GM18508 (cell line): ENCODE results near the gene FADD.
"Not testable (repeated sequence)": the region's sequence is repeated elsewhere in the genome, so short reads cannot be mapped to it uniquely, and the experiment has no call there.

ENCODE experiments used
- ATAC-seq: cut with Tn5 transposase; IDR thresholded peaks from one replicate; pipeline ENCODE4 v1.9.1; 2021; ENCODE audit warnings: moderate number of reproducible peaks; ENCODE audit not compliant: insufficient read depth, unreplicated experiment

The FADD gene

DNA sequence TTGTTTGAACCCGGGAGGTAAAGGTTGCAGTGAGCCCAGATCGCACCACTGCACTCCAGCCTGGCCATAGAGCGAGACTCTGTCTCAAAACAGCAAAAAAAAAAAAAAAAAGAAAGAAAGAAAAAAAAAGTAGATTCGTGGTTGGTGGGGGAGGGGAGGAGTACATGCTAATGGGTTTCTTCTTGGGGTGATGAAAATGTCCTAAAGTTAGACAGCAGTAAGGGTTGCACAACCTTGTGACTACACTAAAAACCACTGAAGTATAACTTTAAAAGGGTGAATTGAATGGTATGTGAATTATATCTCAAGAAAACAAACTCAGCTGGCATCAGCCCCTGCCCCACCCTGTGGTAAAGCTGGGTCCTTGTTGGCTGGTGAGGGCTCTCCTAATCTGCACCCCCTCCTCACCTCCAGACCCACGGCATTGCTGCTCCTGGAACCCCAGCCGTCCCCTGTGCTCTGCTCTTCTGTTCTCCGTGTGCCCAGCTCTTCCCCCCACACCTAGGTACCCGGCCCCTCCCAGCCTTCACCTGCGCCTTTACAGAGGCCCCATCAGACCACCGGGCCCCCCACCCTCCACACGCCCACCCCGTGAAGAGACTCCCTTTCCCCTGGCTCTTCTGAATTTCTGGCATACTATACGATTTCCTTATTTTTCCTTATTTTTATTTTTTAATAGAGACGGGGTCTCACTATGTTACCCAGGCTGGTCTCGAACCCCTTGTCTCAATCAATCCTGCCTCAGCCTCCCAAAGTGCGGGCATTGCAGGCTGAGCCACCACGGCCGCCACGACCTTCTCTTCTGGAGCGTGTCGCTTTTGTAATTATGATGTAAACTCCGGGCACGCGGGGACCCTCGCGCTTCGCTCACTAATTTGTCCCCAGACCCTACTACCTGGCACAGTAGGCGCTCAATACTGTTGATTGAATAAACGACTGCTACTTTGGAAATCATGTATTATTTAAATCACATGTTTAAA is 924 bp upstream of the FADD start:
- no peak for ATAC-seq

DNA sequence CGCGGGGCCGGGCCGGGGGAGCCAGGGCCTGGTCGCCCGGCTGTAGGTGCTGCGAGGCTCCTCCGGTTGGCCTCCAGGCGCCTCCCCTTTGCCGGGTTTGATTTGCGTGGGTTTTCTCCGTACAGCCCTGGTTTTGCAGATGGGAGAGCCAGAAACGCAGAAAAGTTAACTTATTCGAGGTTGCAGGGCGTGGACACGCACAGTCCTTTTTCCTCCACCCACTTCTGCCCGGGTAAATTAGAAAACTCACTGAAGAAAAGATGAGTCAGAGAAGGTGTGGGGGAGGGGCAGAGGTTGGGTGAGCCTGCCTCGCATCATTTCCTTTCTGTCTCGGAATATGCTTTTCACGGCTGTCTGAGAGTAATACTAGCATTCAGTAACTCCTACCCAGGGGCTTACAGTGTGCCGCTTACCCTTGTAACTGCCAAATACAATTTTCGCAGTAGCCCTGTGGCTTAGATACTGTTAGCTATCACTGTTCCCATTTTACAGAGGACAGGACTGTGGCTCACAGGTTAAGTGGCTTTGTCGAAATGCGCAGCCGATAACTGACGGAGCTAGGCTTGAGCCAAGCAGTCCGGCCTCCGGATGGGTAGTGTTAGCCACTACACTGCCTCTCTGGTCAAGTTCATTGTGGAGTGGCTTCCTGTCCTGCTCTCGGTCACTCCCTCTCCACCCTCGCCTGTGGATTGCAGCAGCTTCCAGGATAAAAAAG is 812 bp downstream of the FADD start:
- ATAC-seq, result no peak

DNA sequence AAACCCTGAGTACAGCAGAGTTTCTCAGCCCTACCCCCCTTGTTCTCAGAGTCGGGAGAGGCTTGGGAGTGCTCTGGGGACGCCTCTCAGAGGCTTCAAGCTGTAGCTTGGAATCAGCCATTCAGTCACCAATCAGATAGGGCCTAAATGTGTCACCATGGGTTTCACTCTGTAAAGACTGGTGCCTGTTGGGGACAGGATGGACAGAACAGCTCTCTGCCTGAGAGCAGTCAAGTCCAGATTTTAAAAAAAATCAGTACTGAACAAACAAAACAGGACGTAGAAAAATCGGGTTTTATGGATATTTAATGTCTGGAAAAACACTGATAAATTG is 1.3 kb downstream of the FADD start:
- no peak for ATAC-seq

DNA sequence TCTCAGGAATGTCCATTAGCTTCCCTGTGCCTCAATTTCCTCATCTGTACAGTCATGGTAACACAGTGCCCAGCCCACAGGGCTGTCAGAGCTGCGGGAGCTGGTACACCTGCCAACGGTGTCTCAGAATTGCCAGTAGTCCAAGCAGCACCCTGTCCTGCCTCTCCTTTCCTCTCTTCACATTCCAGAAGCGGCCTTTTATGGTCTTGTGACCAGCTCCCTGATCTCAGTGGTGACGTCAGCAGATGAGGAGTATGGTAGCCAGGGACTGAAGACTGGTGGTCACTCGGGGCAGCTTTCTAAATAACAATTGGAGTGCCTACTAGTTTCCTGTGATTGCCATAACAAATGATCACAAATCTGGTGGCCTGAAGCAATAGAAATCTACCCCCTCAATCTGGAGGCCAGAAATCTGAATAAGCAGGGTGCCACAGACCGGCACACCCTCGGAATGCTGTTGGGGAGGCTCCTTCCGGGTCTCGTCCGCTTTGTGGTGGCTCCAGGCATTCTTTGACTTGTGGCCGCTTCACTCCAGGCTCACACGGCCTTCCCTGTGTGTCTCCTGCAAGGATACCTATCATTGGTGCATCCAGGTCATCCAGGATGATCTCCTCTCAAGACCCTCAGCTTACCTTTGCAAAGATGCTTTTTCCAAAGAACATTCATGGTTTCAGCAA is 2.1 kb downstream of the FADD start:
- ATAC-seq, result no peak

DNA sequence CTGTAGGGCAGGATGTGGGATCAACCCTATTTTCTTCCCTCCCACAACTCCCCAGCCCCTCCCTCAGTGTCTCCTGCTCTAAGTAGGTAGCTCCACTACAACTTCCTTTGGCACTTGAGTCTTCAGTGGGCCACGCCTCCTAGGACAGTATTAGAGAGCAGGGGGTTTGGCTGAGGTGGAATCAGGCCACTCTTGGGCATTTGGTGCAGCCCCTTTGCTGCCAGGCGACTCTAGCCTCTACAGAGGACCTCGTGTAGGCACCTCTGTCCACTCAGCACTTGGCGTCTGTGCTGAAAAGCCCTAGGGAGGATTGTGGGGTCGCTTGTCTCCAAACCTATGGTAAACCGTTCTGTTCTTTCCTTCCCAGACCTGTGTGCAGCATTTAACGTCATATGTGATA is 2.7 kb downstream of the FADD start:
- no peak for ATAC-seq

DNA sequence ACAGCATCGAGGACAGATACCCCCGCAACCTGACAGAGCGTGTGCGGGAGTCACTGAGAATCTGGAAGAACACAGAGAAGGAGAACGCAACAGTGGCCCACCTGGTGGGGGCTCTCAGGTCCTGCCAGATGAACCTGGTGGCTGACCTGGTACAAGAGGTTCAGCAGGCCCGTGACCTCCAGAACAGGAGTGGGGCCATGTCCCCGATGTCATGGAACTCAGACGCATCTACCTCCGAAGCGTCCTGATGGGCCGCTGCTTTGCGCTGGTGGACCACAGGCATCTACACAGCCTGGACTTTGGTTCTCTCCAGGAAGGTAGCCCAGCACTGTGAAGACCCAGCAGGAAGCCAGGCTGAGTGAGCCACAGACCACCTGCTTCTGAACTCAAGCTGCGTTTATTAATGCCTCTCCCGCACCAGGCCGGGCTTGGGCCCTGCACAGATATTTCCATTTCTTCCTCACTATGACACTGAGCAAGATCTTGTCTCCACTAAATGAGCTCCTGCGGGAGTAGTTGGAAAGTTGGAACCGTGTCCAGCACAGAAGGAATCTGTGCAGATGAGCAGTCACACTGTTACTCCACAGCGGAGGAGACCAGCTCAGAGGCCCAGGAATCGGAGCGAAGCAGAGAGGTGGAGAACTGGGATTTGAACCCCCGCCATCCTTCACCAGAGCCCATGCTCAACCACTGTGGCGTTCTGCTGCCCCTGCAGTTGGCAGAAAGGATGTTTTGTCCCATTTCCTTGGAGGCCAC is 3.3 kb downstream of the FADD start:
- no peak for ATAC-seq

DNA sequence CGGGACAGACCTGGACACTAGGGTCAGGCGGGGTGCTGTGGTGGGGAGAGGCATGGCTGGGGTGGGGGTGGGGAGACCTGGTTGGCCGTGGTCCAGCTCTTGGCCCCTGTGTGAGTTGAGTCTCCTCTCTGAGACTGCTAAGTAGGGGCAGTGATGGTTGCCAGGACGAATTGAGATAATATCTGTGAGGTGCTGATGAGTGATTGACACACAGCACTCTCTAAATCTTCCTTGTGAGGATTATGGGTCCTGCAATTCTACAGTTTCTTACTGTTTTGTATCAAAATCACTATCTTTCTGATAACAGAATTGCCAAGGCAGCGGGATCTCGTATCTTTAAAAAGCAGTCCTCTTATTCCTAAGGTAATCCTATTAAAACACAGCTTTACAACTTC is 3.9 kb downstream of the FADD start:
- ATAC-seq, result no peak

DNA sequence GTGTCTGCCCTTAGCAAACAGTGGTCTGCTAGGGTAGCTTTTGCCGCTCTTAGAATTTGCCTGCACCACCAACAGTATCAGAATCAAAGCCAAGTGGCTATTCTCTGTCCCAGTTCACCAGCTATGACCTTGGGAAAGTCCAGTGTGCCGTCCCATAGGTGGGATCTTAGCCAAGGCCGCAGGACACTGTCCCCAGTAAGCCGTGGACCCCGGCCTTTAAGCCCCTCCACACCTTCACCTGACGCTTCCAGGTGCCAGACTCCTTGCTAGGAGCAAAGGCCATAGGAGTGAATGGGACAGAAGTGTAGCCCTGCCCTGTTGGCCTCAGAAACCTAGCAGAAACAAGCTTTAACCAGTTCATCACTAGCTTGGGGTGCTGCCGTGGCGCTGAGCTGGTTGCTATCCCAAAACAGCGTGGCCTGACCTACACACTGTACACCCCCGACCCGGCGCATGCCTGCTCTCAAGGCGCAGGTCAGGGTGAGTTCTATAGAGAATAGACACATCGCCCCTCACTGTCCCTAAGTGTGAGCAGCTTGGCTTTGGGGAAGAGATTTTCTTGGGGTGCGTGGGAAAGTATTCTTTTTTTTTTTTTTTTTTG is 4.5 kb downstream of the FADD start:
- no peak for ATAC-seq

DNA sequence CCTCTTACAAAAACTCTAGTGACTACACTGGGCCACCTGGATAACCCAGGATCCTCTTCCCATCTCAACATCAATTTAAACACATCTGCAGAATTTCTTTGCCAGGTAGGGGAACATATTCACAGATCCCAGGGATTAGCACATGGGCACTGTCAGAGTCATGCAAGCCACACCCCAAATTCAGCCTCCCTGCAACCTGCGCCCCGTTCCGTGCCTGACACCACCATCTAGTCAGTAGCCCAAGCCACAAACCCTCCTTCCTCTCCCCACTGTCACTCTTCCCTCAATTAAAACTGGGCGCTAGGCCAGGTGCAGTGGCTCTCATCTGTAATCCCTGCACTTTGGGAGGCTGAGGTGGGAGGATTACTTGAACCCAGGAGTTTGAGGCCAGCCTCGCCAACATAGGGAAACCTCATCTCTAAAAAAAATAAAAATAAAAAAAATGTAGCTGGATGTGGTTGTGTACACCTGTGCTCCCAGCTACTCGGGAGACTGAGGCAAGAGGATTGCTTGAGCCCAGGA is 6.4 kb downstream of the FADD start:
- ATAC-seq, result no peak

DNA sequence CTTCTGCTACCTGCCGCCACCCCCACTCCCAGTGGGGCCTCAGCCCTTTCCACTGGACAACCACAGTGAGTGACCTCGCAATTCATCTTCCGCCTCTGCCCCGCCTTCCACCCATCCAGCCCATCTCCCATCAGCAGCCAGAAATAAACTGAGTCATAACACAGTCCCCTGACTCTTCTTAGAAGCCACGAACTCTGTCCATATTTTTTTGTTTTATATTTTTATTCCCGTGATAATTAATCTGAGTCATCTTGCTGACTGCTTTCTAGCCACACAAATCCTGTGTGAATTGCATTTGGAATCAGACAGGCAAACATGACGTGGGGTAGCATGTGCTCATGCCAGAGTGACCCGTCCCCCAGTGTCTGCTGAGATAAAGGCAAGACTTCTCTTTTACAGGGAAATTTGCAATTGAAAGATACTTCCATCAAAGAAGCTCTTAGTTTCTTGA is 7.0 kb downstream of the FADD start:
- ATAC-seq, result no peak

DNA sequence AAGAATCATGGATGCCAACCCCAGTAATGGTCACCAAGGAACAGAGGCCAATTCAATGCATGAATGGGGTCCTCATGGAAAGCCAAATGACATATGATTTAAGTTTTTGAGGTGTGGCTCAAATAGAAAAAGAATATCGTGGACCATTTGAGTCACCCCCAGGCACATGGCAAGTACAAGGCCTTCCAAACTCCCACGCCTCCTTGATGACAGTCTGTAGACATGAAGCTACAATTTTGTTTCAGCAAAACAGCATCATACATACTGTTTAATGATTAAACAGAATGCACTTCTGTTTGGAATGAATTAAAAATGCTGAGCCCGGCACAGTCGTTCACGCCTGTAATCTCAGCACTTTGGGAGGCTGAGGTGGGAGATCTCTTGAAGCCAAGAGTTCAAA is 7.4 kb downstream of the FADD start:
- no peak for ATAC-seq

DNA sequence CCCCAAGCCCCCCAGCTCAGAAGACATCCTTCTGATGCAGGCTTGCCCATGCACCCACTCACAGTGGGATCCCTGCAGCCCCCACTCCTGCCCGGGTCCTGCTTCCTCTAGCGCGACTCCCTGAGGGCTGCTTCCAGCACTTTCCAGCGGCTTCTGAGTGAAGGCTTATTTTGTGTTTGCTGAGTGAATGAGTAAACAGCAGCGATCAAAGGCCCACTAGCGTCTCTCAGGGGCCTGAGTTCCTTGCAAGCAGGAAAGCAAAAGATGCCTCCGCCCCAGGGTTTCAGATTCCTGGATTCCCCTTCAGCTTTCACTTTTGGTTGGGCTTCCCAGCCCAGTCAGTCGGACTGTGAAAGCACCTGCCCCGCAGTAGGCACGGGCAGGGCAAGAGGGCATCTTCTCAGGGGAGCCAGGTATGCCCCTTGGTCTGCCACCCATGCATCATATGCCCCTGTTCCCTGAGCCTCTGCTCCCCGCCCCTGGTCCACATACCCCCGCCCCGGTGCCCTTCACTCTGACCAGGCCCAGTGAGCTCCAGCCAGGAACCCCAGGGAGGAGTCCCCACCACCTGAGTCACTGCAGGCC is 9.2 kb downstream of the FADD start:
- ATAC-seq, result no peak

DNA sequence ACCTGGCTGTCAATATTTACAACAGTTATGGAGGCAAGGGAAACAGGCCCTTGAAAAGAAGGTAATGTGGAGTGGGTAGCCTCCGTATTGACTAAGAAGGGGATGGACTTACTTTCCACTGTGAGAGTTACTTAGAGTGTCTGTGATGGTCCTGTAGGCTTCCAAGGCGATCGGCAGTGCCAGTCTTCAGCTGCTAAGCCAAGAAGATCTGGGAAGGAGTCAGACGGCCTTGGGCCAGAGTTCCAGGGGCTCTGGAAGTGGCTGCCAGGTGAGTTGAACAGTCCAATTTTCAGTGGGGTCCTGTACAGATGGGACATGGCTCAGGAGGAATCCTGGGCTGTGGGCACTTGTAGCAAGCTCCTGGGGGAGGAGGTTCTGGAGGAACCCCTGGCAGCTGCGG is 14.3 kb downstream of the FADD start:
- ATAC-seq, result not testable (repeated sequence)

DNA sequence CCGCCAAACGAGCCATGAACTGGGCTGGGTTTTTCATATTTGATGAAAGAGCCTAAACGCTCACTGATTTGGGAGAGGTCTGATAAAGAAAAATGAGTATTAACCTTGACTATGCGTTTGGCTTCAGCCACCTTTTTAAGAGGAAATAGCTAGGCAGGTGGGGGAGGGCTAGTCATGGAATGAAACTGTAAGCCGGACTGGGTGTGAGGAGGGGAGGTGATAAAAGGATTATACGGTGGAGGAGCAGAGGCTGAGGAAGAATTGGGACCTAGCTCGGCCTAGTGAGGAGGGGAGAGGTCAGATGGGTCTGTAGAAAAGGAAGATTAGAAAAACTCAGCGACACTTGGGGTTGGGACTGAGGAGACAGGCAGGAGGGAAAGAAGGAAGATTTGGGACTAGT is 15.0 kb downstream of the FADD start:
- not testable (repeated sequence) for ATAC-seq

DNA sequence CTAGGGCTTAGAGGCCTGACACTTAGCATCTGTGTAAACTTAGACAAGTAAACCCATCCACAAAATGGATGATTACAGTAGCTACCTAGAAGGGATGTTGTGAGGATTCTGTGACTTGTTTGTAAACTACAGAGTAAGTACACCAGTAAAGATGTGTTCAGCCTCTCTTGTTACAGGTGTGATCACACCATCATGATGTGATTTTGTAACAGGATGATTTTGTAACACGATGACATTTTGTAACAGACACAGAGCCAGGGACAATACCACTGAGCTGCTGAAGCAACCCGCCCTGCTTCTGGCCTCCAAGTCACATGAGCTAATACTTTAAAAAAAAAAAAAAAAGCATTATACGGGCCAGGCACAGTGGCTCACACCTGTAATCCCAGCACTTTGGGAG is 17.0 kb downstream of the FADD start:
- no peak for ATAC-seq

DNA sequence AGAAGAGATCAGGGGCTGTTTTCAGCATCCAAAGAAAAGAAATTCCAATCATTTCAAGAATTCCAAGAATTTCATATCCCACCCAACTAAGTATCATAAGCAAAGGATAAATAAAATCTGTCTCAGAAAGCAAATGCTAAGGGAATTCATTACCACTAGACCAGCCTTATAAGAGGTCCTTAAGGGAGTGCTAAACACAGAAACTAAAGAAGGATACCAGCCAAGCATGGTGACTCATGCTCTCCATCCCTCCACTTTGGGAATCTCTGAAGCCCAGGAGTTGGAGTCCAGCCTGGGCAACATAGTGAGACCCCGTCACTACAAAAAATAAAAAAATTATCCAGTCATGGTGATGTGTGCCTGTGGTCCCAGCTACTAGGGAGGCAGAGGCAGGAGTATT is 17.8 kb downstream of the FADD start:
- ATAC-seq, result no peak

DNA sequence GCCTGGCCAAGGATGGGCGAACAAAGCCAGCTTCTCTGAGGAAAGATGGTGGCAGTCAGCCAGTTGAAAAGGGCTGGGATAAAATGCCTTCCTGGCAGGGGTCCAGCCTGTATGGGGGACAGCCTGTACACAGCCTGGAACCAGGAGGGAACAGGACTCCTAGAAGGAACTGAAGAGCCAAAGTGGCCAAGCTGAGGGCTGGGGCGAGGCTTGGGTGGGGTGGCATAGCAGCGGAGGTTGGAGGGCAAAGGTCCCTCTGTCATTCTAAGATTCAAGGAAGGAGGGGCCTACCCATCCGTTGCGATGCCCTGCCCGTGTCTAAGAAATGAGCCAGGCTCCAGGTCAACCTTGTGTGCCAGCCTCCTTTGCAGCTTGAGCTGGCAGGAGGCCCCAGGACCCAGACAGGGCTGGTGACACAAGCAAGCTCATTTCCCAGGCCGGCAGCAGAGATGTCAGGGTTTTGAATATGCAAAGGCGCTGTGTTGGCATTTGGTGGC is 22.6 kb downstream of the FADD start:
- no peak for ATAC-seq

DNA sequence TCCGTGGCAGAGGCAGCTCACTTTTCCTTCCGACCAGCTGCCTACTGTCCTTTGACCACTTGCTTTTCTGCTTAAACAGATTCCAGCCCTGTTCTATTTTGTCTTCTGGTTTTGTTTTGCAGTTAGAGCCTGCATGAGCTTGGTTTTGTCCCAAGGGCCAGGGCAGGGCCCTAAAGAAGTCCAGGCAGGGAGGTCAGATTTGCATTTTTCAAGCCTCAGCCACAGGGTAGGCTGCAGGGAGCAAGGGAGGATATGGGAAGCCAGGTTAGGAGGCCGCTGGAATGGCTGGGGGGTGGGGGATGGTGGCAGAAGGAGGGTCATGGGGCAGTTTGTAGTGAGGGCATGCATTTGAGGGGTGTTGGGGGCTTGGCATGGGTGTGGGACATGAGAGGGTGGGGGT is 23.1 kb downstream of the FADD start:
- ATAC-seq, result no peak

DNA sequence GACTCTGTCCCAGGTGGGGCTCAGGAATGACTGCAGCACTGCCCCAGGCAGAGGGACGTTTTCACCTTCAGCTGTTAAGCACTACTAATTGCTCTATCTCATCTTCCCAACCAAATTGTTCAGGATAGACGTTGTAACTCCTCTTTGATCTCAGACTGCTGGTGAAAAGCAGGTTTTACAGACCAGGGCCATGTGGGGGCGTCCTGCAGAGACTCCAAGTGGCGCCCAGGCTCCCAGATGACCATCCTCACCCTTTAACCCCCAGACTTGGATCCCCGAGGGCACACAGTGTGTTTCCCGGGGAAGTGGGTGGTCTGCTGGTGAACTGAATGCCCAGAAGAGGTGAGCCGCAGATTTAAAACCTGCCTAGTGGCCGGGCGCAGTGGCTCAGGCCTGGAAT is 23.9 kb downstream of the FADD start:
- no peak for ATAC-seq
